GM21367 (cell line): ENCODE data around the gene ITCH.

Experiments
- ATAC-seq: cut with Tn5 transposase; IDR thresholded peaks from one replicate; pipeline ENCODE4 v1.9.1; 2021; ENCODE audit not compliant: unreplicated experiment

ITCH gene

GRCh38 chr20:34526466-34526865 lies 163.4 kb downstream of the ITCH start:
- ATAC-seq, result no peak

GRCh38 chr20:34527016-34527415 lies 163.9 kb downstream of the ITCH start:
- no peak for ATAC-seq

GRCh38 chr20:34528921-34529297 lies 165.8 kb downstream of the ITCH start:
- no peak for ATAC-seq

GRCh38 chr20:34529742-34530141 lies 166.7 kb downstream of the ITCH start:
- no peak for ATAC-seq

- ATAC-seq, result no peak
Observed at GRCh38 chr20:34530342-34530741, 167.3 kb downstream of the ITCH start.

- ATAC-seq, result no peak
Observed at GRCh38 chr20:34531608-34532265, 168.7 kb downstream of the ITCH start.

- ATAC-seq, result no peak
Observed at GRCh38 chr20:34532320-34532719, 169.2 kb downstream of the ITCH start.

GRCh38 chr20:34532756-34533155 lies 169.7 kb downstream of the ITCH start:
- ATAC-seq, result no peak

GRCh38 chr20:34534391-34535165 lies 171.5 kb downstream of the ITCH start:
- ATAC-seq, result no peak

GRCh38 chr20:34535301-34535840 lies 172.3 kb downstream of the ITCH start:
- ATAC-seq, result no peak

GRCh38 chr20:34535857-34536256 lies 172.8 kb downstream of the ITCH start:
- ATAC-seq, result no peak

- ATAC-seq, result no peak
Observed at GRCh38 chr20:34536798-34537394, 173.8 kb downstream of the ITCH start.

- no peak for ATAC-seq
Observed at GRCh38 chr20:34537651-34538050, 174.6 kb downstream of the ITCH start.

GRCh38 chr20:34538671-34539123 lies 175.6 kb downstream of the ITCH start:
- no peak for ATAC-seq

GRCh38 chr20:34539756-34540155 lies 176.7 kb downstream of the ITCH start:
- no peak for ATAC-seq

GRCh38 chr20:34540596-34541263 lies 177.7 kb downstream of the ITCH start:
- no peak for ATAC-seq

GRCh38 chr20:34541264-34541901 lies 178.3 kb downstream of the ITCH start:
- ATAC-seq, result no peak

- ATAC-seq, result no peak
Observed at GRCh38 chr20:34541917-34542316, 178.8 kb downstream of the ITCH start.

- ATAC-seq, result no peak
Observed at GRCh38 chr20:34542439-34542838, 179.4 kb downstream of the ITCH start.

- ATAC-seq, result no peak
Observed at GRCh38 chr20:34543463-34544056, 180.5 kb downstream of the ITCH start.
